HG03097 (cell line): ENCODE data around the gene TLK1.
A peak's percentile ranks its signal among the peaks of the same experiment; 100 is the strongest.
"Not testable (repeated sequence)": the region's sequence is repeated elsewhere in the genome, so short reads cannot be mapped to it uniquely, and the experiment has no call there.

ENCODE experiments used
- ATAC-seq: cut with Tn5 transposase; IDR thresholded peaks from one replicate; pipeline ENCODE4 v1.9.1; 2021; ENCODE audit not compliant: unreplicated experiment, low FRiP score

Gene TLK1

DNA sequence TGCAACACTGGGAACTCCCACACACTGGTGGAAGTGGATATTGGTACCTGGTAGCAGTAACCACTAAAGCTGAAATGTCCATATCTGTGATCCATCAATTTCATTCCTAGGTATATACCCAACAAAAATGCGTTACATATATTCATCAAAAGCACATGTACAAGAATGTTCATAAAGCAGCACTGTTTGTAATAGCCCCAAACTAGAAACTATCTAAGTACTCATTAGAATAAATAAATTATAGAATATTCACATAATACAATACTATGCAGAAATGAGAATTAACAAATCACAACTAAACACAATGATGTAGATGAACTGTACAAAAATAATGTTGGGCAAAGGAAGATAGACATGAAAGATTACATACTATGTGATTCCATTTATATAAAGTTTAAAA is 11.1 kb upstream of the TLK1 start:
- no peak for ATAC-seq

DNA sequence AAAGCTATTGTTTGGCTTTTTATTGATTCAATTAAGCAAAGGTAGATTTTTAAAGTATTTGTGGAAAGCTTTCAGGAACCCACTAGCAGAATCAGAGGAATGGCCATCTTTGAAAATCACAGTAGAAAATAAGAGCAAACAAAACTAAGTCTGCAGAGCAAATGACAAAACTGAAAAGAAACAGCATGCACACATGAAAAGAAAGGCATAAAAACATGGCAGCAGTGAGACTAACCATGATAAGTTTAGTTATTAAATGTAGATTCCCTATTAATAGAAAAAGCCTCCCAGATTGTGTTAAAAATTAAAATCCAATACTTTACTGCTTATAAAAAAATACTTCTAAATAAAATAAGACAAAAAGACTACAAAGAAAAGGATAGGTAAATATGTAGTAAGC is 9.1 kb upstream of the TLK1 start:
- ATAC-seq: no peak

DNA sequence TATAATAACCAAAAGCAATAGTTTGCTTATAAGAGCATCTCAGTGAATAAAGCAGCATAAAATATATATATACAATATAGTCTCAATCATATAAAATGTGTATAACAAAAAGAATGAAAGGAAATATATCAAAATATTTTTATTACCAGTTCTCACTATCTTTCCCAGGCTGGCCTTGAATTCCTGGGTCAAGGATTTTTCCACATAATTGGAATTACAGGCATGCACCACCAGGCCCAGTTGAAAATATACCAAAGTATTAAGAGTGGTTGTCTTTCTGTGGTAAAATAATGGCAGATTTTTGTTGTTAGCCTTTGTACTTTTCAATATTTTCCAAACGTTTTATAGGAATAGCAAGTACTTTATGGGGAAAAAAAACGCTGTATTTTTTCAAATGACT is 8.6 kb upstream of the TLK1 start:
- no peak for ATAC-seq

DNA sequence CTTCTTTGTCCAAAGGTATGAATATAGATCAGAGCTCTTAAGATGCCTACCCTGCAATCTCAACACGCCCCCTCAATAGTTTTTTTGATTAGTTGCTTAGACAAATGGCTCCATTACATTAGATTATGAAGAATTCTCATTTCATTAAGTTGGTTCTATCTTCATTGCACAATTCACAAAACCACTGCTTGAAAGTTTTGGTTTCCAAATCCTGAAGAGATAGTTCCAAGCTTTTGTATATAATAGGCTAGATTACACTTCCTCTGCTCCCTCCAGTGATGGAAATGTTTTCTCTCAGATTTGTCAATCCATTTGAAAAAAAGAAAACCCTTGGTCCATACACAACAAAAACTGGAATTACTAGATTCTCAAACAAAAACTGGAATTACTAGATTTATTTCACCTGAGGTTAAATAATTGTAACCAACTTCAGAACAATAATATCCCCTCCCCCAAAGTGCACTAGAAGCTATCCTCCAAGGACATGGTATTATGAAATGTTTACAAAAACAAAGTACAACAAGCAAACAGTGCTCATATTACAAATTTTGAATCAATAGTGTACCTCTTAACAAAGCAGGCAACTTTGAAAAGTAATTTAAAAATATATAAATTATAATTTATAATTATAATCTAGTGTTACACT is 6.8 kb upstream of the TLK1 start:
- ATAC-seq: no peak

DNA sequence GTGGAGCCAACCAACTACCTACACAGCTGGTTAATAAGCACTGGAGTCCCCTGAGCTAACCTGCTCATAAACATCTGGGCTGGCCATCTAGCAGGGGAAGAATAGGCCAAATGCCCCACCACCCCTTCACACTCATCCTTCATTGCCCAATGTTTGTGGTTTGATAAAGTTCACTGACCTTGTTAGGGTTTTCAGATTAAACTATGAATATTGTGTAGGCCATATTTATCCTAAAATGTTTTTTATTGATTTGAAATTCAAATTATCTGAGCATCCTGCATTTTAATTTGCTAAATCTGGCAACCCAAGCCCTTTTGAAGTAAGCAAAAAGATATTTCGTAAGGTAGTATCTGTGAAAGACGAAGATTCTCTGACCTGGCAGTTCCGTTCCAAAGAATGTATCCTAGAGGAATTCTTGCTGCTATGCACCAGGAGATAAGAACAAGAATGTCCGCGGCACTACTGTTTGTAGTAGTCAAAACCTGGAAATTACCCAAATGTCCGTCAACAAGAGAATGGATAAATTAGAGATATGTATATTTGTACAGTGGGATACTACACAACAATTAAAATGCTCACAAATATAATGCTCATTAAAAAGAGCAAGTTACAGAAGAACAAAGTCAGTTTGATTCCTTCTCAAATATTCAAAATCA is 5.8 kb upstream of the TLK1 start:
- ATAC-seq: no peak

DNA sequence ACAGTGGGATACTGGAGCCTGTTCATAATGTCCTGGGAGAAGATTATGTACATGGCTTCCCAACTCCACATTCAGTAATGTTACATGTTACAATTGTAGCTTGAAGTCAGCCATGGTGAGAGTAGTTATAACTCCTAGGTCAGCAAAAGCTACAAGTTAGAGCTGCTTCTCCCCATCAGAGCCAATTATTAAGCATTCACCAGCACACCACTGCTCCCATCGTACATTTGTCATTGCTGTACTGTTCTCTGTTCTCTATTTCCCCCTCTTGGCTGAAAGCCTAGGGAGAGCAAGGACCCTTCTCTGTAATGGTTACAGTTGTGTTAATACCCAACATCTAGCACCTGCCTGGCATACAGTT is 5.3 kb upstream of the TLK1 start:
- no peak for ATAC-seq

DNA sequence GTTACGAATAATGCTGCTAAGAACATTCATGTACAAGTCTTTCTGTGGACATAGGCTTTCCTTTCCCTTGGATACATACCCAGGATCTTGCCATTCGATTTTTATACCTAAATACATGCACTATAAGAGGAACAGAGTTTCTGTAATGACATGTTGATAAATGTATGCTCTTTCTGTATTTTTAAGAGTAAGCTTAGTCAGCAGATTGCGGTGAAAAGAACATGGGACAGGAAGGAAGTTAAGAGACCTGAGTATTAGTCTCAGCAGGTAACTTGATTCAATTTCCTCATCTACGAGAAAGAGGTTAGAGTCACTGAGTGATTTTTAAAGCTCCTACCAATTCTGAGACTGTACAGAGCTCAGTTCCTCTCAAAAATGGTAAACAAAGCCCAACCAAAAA is 2.6 kb upstream of the TLK1 start:
- ATAC-seq: no peak

DNA sequence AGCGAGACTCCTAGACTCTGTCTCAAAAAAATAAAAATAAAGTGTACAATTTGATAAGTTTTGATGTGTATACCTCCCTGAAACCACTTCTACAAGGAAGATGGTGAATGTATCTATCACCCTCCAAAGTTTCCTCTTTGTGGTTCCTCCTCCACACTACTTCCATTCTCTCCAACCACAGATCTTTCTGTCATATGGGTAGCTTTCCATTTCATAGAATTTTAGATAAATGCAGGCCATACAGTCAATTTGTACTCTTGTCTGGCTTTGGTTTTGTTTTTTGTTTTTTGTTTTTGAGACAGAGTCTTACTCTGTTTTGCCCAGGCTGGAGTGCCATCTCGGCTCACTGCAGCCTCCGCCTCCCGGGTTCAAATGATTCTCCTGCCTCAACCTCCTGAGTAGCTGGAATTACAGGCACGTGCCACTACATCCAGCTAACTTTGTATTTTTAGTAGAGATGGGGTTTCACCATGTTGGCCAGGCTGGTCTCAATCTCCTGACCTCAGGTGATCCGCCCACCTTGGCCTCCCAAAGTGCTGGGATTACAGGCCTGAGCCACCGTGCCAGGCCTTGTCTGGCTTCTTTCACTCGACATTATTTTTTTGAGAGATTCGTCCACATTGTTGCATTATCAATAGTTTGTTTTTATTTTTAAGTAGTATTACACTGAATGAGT is 2.0 kb upstream of the TLK1 start:
- ATAC-seq: not testable (repeated sequence)

DNA sequence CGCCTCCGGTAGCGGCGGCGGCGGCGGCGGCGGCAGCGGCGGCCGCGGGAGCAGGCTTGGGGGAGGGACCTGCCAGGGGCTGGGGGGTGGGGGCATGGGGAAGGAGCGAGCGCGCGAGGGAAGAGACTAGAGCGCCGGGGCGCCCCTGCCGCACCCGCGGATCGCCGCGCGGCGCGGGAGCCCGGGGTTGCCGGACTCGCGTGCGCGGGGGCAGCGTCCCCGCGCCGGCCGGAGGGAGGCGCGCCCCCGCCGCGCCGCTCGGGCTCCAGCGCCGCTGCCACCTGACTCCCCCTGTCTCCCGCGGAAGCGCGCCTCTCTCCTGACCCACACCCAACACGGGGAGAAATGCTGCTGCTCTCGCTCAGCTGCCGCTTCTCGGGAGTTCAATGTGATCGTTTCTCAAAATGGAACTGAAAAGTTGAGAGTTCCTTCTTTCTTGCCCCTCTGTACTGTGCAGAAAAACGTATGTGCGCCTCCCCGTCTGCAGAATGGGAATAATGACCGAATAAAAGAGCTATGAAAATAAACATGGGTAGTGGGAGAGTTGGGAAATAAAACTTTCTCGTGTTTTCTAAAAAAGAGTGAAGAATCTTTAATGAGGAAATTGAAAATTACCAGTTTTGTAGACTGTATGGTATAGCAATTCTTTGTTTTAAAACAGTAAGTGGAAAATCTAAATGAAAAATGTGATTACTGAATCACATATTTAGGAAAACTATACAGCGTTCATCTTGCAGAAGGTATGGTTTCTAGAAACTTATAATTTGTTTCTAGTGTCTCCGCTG is 455 bp upstream of the TLK1 start:
- ATAC-seq: peak; percentile 63

DNA sequence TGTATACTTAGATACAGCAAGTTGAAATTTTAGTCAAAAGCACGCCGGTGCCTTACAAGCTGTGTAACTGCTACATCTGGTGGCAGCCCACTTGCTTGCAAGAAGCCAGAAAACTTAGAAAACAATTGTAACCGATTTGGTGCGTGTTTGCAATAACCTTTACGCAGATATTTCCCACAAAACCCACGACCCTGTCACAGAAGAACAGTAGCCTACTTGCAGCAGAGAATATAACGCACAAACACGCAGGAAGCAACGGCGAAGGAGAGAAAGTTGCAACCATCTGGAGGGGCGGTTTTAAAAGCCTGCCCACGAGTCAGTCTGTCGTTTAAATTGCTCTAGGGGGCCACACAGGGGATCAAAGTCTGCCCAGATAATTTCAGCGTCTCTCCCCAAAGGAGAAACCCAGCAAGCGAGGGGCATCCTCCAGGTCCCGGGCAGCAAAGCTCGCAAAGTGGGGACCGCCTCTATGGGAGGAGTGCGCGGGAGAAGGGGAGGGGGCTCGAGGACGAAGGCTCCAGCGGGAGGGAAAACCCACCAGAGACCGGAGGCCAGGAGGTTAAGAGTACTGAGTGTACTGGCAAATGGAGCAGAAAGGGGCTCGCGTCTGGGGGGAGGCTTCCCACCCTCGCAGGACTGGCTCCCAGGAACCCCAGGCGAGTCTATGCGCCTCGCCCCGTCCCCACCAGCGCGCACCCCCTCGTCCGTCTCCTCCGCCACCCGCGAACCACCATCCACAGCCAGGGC is 1.1 kb downstream of the TLK1 start:
- peak; percentile 7 for ATAC-seq

DNA sequence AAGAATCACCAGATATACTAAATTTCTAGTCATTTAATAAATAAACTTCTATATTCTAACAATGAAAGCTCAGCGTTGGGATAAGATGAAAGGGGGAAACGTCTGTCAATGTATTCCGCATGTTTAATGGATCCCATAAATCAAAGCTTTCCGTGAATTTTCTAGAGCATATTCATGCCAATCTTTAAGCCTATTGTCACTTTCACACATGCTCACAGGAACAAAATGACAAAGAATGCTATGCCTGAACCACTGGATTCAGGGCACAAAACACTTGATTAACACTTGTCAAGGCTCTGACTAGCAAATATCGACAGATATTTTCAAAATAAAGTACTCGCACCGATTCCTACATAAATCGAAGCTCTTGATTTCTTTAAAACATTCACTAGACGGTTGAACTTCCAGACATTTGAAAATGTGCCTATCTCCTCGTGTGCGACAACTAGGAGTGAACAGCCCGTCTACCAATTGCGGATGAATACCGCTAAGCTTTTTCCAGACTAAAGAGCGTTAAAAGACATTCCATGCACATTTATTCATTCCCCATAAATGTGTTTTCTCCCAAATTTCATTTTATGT is 1.8 kb downstream of the TLK1 start:
- ATAC-seq: no peak

DNA sequence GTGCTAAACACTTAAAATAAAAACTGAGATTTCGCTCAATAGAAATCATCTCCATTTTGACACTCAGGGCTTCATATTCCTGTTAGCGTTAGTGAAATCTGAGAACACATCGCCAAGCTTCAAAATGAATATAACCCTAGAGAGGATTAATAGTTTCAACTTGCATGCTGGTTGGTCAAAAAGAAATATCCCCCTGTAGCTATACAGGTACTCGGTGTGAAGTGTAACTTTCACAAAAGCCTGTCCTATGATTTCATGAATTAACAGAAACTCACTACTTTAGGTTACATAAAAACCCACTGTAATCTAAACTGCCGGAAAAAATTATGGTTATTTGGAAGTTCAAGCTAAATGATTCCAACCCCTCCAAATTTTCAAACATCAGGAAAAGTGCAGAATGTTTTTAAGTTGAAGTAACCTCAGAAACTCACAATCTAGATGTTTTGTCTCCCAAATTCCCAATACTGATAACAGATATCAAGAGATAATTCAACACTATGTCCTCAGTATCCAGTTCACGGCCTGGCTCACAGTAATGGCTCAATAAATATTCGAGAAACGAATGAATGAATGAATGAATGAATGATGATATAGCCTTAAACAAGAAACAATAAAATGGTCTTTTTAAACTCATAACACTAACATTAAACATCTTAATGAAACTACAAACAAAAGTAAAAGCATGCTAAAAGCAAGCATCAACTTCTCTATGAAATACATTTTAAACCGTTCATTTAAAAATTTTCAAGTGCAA is 2.5 kb downstream of the TLK1 start:
- ATAC-seq: no peak

DNA sequence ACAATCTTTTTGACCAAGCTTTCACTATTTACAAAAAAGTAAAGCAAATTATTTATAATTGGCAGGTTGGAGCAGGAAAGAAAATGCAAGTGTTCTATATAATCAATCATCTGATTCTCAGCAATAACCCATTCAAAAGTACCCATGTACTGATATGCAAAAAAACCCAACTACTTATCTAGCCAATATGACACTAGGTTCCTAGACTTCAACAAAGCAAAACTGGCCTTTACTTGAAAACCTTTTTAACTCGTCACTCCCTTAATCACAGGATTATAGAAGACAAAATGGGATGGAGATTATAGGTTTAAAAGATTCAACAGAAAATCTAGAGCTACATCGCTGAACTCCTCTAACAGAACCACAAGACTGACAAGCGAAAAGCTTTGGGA is 3.6 kb downstream of the TLK1 start:
- ATAC-seq: no peak

DNA sequence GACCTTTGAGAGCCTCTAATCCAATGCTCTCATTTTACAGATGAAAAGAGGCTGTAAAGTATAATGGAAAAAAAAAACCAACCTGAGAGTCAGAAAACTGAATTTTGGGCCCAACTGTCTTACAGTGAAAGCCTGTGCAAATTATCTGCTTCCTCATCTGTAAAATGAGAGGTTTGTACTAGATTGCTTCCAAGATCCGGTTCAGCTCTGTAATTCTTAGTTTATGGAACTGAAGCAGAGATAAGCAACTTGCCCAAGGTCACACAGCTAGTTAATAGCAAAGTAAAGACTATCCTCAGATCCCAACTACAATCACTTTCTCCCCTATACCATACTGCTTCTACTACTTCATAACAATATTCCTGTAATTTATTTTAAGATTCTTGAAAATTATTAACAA is 6.3 kb downstream of the TLK1 start:
- no peak for ATAC-seq

DNA sequence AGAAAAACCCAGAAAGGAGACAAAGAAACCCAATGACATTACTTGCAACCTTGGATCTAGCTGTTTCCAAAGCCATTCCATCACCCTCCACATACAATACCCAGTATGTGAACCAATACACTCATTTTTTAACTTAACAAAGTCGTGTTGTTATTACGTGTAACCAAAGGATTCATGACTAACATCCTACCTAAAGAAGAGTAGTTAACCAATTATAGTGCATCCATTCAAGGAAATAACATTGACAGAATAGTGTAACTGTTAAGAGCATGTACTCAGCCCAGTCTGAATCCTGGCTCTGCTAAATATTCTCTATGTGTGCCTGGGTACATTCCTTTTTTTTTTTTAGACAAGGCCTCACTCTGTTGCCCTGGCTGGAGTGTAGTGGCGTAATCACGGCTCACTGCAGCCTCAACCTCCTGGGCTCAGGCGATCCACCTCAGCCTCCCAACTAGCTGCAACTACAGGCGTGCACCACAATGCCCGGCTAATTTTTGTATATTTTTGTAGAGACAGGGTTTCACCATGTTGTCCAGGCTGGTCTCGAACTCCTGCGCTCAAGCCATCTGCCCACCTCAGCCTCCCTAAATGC is 9.9 kb downstream of the TLK1 start:
- no peak for ATAC-seq

DNA sequence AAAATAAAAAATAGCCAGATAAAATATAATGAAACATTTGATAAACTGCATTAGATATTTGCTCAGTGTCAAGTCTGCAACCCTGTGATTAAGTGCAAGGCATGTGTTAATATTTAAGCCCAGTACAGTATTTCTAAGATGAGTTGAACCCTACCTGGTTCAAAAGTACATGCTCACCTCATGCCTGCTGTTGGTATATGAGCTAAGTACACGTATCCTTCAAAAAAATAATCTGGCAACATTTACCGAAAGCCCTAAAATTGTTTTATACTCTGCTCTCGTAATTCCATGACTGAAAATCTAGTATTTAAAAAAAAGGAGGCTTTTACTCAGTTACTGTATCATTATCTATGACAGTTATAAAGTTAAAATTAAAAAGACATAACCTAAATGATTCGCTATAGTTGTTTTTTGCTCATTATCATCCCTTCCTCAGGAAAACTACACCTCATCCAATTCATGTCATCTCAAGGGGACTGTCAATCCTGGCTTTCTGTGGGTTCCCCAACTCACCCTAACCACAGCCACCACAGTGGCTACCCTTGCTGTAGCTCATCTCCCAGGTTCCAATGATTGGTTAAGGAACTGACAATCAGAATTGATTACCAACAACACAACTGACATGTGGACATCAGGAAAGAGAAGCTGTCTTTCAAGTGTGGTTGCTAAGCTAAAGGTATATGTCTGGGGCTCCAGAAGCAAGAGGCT is 10.6 kb downstream of the TLK1 start:
- ATAC-seq: no peak

DNA sequence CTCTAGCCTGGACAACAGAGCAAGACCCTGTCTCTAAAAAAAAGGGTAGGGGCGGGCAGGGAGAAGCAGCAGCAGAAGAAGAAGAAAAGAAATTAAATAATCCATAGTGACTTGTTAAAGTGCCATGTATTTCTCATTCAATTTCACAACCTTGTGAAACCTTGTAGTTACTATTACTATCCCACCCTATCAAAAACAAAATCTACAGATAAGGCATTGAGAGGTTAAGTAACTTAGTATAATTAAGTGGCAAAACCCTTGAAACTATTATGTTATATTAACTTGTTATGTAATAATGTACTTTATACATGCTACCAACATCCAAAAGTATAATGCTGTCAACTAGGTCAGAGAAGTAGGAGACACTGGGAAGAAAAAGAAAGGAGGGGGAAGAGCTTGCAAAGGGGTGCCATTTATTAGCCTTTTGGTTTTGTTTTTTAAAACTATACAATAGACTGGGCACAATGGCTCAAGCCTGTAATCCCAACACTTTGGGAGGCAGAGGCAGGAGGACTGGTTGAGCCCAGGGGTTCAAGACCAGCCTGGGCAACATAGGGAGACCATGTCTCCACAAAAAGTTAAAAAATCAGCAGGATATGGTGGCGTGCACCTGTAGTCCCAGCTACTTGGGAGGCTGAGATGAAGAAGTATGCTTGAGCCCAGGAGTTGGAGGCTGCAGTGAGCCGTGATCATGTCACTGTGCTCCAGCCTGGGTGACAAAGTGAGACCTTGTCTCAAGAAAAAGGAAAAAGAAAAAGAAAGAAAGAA is 11.3 kb downstream of the TLK1 start:
- no peak for ATAC-seq

DNA sequence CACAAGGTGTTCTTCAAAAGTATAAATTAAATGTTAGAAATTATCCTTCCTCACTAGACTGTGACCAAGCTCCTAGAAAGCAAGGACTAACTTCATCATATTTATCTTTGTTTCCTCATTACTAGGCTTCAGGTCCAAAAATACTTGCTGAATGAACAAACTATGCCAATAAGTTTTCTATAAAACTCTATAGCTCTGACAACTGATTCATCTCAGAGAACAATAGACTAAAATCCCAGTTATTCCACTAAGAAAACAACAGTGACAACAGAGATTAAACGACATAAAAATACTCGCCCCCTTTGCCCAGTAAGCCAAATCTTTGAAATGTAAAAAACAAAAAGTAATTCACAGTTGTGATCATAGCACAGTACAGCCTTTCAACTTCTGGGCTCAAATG is 13.6 kb downstream of the TLK1 start:
- no peak for ATAC-seq
